ENCODE results near the gene HTR5A.

DNA sequence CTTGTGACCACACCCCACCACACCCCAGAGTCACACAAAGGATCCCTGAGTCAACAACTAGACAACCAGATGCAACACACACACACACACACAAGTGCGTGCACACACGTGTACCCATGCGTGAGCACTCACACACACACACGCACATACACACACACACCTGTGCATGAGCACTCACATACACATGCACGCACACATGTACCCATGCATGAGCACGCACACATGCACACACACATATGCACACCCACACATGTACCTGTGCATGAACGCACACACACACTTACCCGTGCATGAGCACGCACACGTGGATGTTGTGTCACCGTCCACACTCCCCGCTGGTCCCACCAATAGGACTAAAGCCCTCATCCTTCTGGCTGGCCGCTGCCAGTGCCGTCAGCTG is 60.4 kb downstream of the HTR5A start:
- TF ChIP-seq, protein P1, sequence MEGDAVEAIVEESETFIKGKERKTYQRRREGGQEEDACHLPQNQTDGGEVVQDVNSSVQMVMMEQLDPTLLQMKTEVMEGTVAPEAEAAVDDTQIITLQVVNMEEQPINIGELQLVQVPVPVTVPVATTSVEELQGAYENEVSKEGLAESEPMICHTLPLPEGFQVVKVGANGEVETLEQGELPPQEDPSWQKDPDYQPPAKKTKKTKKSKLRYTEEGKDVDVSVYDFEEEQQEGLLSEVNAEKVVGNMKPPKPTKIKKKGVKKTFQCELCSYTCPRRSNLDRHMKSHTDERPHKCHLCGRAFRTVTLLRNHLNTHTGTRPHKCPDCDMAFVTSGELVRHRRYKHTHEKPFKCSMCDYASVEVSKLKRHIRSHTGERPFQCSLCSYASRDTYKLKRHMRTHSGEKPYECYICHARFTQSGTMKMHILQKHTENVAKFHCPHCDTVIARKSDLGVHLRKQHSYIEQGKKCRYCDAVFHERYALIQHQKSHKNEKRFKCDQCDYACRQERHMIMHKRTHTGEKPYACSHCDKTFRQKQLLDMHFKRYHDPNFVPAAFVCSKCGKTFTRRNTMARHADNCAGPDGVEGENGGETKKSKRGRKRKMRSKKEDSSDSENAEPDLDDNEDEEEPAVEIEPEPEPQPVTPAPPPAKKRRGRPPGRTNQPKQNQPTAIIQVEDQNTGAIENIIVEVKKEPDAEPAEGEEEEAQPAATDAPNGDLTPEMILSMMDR (IDR thresholded peaks at IDR 0.05; ENCODE audit: low read depth, low read length, poor library complexity, severe bottlenecking) = no peak
- no peak for TF ChIP-seq EZH2phosphoT487 (IDR thresholded peaks at IDR 0.05; ENCODE audit: borderline replicate concordance, low read length)

All from DOHH2 (cell line).